ENCODE results near the gene POGZ.

Gene POGZ, protein sequence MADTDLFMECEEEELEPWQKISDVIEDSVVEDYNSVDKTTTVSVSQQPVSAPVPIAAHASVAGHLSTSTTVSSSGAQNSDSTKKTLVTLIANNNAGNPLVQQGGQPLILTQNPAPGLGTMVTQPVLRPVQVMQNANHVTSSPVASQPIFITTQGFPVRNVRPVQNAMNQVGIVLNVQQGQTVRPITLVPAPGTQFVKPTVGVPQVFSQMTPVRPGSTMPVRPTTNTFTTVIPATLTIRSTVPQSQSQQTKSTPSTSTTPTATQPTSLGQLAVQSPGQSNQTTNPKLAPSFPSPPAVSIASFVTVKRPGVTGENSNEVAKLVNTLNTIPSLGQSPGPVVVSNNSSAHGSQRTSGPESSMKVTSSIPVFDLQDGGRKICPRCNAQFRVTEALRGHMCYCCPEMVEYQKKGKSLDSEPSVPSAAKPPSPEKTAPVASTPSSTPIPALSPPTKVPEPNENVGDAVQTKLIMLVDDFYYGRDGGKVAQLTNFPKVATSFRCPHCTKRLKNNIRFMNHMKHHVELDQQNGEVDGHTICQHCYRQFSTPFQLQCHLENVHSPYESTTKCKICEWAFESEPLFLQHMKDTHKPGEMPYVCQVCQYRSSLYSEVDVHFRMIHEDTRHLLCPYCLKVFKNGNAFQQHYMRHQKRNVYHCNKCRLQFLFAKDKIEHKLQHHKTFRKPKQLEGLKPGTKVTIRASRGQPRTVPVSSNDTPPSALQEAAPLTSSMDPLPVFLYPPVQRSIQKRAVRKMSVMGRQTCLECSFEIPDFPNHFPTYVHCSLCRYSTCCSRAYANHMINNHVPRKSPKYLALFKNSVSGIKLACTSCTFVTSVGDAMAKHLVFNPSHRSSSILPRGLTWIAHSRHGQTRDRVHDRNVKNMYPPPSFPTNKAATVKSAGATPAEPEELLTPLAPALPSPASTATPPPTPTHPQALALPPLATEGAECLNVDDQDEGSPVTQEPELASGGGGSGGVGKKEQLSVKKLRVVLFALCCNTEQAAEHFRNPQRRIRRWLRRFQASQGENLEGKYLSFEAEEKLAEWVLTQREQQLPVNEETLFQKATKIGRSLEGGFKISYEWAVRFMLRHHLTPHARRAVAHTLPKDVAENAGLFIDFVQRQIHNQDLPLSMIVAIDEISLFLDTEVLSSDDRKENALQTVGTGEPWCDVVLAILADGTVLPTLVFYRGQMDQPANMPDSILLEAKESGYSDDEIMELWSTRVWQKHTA (N-terminal part only)

DNA sequence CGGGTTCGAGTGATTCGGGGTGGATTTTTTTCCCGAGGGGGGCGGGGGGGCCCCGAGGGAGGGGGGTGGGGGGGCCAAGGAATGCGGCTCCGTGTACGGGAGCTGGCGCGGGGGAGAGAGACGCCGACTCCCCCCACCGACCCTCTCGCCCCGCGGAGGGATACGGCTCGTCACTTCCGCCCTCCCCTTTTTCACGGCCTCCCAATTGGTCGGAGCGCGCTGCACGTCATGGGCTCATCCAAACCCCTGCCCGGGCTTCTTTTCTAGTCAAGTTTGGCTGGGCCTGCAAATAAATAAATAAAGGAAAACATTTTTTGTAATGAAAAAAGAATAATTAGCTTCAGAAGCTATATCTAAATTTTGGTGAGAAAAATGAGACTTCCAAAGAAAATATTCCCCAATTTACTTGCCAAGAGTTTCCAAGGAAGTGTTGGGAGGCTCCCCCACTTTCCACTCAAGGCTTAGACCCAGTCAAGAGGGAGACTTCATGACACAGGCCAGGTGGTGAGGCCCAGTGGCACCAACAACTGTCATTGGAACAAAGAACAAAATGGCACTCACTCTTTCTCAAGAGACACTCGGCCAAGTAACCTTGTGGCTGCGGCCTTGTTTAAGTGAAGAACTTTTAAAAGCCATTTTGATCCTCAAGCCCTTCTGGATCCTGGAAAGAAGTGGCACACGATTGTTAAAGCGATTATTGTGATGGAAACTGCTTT is at the start of gene POGZ:
POGZ (minus strand) TSS at position 164 of the 716 bp plus-strand sequence. CDS start 17,290 bp downstream, outside the sequence.
- DNase-seq: peak; percentile 96

DNA sequence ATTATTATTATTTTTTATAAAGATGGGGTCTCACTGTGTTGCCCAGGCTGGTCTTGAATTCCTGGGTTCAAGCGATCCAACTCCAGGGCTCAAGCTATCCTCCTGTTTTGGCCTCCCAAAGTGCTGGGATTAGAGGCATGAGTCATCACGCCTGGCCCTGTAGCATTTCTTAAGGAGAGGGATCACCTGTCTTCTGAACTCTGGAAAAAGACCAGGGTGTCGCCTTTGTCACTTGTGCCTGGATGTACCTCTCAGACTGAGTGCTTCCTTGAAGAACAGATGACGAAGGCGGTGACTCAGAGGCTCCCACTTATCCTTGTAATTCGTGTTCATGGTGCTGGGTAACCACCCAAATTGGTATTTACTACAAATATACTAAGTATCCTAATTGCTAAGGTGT is 49.5 kb upstream of the POGZ start:
- DNase-seq: no peak

DNA sequence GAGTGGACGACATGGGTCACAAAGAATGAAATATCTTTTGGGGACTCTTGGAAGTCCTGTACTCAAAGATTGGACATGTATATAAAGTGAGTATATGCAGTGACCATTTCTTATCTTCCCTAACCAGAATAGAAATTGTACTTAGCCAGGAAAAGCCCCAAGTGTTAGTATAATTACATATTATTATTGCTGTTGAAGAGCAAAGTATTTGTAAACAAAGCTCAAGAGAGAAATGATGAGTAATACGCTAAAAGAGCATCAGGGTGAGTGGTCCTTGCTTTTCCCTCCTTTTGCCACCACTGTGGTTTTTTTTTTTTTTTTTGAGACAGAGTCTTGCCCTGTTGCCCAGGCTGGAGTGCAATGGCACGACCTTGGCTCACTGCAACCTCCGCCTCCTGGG is 45.5 kb upstream of the POGZ start:
- no peak for DNase-seq

DNA sequence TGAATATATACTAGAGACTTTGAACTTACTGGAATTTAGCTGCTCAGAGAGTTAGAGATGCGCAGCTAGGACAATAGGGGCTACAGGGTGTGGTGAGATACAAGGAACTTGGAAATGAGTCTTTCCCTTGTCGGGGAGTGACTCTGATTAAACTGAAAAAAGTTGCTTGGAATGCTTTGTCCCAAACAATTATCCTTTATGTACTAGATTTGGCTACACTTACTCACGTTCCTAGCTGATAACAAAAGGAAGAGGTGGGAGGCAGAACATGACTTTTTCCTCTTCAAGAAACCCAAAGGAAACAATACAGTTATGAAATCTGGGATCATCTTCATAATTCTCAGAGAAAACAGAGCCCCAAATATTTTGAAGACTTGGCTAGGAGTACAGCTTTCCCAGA is 45.0 kb upstream of the POGZ start:
- no peak for DNase-seq

DNA sequence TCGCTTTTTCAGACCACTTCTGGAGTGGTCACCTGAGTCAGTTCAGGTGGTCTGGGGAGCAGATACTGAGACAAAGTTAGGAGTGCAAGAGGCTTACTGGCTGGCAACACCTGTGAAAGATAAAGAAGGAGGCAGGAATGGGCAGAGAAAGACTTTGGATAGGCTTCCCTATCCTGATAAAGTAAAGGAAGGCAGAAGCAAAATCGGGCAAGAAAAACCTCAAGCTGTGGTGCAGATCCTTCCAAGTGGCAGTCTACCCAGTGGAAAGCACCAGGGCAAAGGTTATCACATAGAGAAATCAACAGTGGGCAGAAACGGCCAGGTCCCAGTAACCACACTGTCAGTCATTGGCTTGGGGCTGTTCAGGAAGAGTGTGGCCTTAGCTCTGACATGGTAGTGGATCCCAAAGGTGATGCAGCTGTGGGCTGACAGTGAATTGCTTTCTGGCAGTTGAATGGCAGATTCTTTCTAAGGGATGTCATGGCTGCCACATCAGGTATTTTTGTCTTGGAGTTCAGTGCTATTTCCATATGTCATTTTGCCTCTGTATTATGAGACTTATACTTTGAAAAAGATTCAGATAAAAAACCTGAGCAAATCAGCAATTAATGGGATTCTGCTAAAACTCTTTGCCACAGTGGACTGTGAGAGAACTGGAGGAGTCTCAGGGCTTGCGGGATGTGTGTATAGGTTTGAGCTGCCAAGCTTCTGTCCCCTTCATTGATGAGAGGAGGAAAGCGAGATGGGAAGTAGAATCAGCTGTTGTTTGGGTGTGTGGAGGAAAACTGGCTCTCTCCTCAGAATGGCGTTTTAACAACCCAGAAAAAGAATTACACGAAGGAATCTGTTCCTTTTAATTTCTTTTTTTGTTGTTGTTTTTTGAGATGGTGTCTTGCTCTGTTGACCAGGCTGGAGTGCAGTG is 43.8 kb upstream of the POGZ start:
- DNase-seq: no peak

DNA sequence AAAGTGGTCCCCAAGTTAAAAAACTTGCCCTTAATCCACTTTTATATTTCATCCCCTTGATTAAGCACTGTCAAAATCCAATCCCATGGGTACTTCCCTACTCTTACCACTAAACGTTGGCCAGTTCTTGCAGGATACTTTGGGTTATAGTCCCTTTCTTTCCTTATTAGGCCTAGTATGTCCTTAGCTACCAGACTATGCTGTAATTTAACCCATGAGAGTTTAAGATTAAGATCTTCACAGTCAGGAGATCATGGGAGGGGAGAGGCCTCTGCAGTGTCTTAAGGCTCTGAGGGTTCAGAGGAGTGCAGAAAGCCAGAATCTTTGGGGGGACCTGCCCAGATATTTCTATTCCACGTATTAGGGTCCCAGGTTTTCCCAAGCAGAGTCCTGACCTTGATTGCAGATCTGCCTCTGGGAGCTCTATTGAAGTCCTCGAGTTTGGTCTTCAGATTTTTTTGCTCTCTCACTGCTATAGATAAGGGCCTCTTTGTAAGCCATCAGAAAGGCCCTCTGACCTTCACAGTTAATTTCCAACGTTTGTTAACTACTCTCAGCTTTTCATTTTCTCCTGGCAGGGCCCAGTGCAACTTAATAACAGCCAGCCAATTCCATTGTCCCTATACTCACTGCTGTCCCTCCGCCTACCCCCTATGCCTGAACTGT is 42.9 kb upstream of the POGZ start:
- no peak for DNase-seq

DNA sequence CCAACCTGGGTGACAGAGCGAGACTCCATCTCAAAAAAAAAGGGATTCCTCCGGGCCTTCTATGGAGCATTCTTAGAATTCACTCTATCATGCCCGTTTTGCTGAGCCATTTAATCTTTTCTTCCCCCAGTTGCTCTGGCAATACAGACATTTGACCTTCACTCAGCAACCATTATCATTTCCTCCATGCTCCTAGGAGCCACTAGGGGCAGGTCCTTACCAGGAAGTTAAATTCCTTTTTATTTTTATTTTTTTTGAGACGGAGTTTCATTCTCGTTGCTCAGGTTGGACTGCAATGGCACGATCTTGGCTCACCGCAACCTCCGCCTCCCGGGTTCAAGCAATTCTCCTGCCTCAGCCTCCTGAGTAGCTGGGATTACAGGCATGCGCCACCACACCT is 42.2 kb upstream of the POGZ start:
- DNase-seq: no peak

DNA sequence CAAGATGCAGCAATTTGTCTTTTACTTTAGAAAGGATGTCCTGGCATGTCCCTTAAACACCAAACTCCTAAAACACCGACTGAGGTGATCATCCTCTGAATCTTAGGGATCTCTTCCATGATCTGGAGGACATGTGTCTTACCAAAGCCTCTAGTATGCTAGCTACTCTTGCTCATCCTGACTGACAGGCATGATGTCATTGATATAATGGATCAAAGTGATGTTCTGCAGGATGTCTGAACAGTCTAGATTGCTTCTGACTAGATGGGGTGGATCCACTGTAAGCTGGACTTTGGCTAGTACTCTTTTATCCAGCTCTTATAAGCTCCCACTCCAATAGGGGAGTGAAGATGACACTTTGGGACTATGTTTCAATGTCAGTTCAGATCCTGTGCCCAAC is 40.6 kb upstream of the POGZ start:
- no peak for DNase-seq

DNA sequence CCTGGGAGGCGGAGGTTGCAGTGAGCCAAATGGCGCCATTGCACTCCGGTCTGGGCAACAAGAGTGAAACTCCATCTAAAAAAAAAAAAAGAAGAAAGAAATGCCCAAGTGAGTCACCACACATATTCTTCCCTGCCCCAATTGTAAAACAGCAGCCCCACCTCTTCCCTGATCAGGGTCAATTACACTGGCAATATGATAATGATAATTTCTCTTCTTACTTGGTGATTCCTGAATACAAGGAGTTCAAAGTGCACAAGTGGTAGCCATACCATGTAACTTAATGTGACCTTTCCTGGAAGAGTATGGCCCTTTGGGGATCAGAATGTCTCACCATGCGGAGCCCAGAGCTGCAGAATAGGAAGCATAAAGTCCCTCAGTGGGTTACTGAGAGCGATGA is 40.1 kb upstream of the POGZ start:
- no peak for DNase-seq

DNA sequence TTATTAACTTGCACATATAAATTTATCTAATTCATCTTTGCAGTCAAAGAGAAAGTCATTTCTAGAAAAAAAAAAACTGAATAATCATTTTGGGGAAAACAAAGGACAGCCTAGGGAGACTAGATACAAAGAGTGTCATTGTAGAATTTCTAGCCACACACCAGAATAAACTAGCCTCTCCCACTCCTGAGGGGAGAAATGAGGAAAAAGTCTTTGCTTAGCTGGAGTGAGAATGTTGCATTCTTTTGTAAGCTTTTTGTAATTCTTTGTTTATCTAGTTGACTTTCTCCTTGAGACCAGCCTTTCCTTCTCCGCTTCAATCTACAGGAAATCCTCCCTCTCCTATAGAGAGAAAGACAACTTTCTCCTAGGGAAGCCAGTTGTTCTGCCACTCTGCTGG is 36.0 kb upstream of the POGZ start:
- no peak for DNase-seq

DNA sequence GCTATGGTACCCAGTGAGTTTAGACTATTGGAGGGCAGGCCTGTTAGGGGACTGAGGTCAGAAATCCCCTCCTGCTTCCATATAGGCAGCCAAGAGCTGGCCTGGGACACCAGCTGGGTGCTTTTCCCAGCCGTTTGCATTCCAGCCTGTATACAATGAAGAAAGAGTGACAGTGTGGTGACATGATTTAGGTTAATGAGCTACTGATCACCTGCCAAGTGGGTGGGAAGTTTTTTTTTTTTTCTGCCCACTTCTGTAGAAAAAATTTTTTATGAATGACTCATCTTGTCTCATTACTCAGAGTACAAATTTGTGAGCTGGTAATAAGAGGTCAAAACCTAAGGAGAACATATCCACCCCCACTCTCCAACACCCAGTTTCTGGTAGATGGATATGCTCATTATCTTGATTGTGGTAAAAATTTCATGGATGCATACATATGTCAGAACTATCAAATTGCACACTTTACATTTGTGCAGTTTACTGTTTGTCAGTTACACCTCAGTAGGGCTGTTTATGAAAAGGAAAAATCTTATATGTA is 35.5 kb upstream of the POGZ start:
- DNase-seq: no peak

DNA sequence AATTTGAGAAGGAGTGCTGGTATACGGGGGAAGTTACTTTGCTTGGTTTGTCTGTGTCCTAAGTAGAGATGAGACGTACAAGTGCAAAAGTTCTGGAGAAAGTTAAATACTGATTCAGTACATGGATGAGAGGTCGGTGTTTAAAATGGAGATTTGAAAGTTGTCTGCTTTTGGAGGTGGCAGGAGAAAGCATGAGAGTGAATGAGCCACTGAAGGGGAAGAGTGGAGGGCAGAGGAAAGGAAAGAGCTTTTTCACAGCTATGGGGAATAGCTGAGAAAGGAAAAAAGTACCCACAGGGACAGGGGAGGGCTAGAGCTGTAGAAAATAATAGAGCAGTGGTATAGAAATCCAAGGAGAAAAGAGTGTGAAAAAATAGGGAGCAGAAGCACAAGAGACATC is 33.7 kb upstream of the POGZ start:
- DNase-seq: no peak

DNA sequence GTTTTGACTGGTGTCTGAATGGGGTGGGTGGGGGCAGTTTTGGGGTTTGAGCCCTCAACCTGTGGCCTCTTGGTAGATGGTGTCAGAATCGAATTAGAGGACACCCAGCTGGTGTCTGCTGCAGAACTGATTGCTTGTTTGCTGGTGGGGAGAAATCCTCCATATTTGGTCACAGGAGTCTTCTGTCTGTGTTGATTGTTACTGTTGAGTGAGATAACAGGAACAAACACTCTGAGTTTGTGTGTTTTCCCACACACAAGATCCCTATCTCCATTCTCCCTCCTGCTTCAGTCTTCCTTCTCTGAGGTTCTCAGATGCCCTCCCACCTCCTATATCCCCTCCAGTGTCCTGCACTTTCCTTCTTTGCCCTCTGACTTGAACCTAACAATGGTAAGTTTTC is 32.8 kb upstream of the POGZ start:
- DNase-seq: no peak

DNA sequence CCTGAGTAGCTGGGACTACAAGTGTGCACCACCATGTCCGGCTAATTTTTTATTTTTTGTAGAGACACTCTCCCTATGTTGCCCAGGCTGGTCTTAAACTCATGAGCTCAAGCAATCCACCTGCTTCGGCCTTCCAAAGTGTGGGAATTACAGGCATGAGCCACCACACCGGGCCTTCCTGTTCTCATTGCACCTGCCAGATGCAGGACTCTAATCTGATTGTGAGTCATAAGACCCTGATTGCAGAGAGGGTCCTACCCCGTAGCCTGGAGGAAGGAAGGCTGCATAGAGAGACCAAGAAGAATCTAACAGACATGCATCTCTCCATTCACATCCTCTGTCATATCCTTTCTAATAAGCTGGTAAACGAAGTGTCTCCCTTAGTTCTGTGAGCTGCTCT is 32.3 kb upstream of the POGZ start:
- no peak for DNase-seq

DNA sequence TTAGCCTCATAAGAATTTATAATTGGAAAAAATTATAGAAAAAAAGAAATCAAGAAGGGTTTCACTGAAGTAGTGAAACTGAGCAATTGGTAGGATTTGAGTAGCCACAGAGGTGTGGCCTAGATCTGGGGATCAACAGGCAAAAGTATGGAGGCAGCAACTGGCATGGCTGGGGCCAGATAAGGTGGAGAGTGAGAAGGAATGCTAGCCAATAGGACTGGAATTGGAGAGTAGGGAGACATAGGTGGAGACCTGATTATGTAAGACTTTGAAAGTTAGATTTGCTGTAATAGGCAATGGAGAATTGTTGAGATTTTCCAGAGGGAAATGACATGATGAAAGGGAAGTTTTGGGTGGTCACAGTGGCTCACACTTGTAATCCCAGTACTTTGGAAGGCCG is 27.3 kb upstream of the POGZ start:
- no peak for DNase-seq

DNA sequence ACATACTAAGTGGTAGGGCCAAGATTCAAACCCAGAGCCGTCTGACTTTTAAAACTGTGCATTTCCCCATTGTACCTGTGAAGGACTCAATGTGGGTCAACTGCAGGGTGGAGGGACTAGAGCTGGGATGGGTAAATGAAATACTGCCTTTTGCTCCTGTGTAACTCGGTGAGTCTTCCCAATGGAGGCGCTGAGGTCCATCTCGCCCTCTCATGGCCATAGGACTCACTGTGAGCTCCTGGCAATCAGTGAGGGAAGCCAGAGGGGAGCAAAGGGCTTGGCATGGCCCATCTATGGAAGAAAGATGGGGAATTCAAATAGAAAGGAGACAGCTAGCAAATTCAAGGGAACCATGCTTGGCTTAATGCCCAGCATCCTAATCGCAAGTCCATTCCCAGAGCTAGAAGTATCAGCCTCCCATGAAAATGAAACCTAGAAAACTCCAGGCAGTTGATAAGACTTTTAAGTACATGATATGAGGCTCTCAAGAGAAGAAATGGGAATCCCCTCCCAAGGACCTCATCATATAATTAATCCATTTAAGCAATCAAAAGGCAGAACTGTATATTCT is 26.5 kb upstream of the POGZ start:
- no peak for DNase-seq

DNA sequence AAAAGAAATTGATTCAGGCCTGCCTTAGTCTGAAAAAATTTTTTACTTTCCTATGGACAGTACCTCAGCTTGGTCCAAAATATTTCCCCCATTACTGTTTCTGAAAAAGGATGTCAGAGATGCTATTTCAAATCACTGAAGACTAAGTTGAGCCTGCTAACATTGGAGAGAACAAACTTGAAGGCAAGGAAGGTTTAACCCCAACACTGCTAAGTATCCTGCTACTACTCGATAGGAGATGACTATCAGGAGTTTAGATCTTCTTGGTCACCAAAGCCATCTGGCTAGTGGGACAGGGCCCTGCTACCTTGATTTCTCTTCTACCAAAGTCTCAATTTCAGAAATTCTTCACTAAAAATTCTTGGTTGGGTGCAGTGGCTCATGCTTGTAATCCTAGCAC is 22.7 kb upstream of the POGZ start:
- no peak for DNase-seq

DNA sequence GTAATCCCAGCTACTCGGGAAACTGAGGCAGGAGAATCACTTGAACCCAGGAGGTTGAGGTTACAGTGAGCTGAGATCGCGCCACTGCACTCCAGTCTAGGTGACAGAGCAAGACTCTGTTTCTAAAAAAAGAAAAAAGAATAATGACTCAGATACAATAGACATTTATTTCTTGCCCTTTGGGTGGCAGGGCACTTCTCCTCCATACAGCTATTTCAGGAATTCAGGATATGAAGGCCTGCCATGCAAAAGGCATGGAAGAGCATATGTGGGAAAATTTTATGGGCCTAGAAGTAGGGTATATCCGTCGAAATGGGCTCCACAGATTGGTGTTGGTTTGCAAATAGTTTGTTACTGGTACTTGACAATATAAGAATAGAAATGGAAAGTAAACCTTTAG is 20.2 kb upstream of the POGZ start:
- DNase-seq: no peak

DNA sequence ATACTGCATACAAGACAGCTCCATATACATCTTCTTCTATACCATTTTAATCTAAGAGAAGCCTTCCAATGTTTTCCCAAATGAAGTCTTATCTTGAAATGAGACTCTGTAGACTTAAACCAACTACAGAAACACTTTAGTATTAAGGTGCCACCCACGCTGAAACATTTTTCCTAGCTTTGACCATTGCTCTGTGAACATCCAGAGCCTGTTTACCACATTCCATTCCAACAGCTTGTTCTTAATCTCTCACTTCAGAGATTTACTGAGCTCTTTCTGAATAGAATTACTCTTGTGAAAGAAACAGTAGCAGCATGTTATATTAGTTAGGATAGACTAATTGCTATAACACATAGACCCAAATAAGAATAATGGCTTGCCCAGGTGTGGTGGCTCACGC is 19.6 kb upstream of the POGZ start:
- no peak for DNase-seq

DNA sequence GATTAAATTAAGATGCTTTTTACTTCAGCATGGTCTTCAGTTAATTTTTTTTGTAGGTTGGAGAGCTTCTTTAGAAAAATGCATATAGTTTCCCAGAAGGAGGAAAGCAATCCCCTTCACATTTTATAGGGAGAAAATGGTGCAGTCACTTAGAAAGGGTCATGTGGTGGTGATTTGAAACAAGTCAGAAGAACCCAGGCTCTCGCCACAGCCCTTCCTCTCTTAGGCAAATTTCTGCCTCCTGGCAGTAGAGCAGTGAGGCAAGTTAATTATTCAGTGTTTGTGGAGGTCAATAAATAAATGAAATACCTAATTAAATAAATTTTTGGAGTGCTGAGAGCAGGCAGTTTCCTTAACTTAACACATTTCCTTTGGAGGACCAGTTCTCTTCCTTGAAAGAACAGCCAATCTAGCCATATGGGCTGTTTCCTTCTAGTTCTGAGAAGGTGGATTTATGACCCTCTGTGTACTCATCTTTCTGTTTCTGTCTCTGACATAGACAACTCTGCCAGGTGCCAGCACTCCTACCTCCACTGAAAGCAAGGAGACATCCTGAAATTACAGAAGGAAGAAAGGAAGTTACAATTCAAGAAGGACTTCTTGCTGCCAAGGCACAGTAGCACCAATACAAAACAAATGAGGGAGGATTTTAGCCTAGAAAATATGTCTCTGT is 19.0 kb upstream of the POGZ start:
- DNase-seq: no peak

Data from stimulated activated CD4-positive, alpha-beta T cell treated with anti-CD3 and anti-CD28 coated beads, Interleukin-15, amount 100 ng/mL, for 24 hours (primary cell).